ENCODE data around the gene CFL1. TPM values are rescaled to one million over a fixed set of nuclear protein-coding genes. Genes with fewer than 3 reads are reported as not detected.
A peak's percentile ranks its signal among the peaks of the same experiment; 100 is the strongest.

Gene CFL1
- total and polyA plus RNA-seq, 10 of the 15 experiments (the other 5 are each of a cell fraction or from before 2014, with no cell fraction given), result 164 to 2,994 (median 1,500) TPM

GRCh38 chr11:65890324-65891218 lies 32.6 kb upstream of the CFL1 start, which contains the start of gene CCDC85B (continued):
- TF ChIP-seq TAF1 (IDR thresholded peaks at IDR 0.05; ENCODE audit: borderline replicate concordance, low read depth, low read length), result peak; percentile 94
- TF ChIP-seq, protein P1, sequence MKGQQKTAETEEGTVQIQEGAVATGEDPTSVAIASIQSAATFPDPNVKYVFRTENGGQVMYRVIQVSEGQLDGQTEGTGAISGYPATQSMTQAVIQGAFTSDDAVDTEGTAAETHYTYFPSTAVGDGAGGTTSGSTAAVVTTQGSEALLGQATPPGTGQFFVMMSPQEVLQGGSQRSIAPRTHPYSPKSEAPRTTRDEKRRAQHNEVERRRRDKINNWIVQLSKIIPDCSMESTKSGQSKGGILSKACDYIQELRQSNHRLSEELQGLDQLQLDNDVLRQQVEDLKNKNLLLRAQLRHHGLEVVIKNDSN (IDR thresholded peaks at IDR 0.05; ENCODE audit: borderline replicate concordance, extremely low read length, insufficient read depth, low read depth, low read length), result no peak
- no peak for TF ChIP-seq RAD51 (IDR thresholded peaks at IDR 0.05)
- no peak for TF ChIP-seq MTA2 (IDR thresholded peaks at IDR 0.05; ENCODE audit: low read depth)
- no peak for TF ChIP-seq SIN3A (IDR thresholded peaks at IDR 0.05; ENCODE audit: low read depth, low read length)
- TF ChIP-seq, protein P2, sequence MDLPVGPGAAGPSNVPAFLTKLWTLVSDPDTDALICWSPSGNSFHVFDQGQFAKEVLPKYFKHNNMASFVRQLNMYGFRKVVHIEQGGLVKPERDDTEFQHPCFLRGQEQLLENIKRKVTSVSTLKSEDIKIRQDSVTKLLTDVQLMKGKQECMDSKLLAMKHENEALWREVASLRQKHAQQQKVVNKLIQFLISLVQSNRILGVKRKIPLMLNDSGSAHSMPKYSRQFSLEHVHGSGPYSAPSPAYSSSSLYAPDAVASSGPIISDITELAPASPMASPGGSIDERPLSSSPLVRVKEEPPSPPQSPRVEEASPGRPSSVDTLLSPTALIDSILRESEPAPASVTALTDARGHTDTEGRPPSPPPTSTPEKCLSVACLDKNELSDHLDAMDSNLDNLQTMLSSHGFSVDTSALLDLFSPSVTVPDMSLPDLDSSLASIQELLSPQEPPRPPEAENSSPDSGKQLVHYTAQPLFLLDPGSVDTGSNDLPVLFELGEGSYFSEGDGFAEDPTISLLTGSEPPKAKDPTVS (IDR thresholded peaks at IDR 0.05; ENCODE audit: low read depth, low read length), result no peak
- TF ChIP-seq, protein P3, sequence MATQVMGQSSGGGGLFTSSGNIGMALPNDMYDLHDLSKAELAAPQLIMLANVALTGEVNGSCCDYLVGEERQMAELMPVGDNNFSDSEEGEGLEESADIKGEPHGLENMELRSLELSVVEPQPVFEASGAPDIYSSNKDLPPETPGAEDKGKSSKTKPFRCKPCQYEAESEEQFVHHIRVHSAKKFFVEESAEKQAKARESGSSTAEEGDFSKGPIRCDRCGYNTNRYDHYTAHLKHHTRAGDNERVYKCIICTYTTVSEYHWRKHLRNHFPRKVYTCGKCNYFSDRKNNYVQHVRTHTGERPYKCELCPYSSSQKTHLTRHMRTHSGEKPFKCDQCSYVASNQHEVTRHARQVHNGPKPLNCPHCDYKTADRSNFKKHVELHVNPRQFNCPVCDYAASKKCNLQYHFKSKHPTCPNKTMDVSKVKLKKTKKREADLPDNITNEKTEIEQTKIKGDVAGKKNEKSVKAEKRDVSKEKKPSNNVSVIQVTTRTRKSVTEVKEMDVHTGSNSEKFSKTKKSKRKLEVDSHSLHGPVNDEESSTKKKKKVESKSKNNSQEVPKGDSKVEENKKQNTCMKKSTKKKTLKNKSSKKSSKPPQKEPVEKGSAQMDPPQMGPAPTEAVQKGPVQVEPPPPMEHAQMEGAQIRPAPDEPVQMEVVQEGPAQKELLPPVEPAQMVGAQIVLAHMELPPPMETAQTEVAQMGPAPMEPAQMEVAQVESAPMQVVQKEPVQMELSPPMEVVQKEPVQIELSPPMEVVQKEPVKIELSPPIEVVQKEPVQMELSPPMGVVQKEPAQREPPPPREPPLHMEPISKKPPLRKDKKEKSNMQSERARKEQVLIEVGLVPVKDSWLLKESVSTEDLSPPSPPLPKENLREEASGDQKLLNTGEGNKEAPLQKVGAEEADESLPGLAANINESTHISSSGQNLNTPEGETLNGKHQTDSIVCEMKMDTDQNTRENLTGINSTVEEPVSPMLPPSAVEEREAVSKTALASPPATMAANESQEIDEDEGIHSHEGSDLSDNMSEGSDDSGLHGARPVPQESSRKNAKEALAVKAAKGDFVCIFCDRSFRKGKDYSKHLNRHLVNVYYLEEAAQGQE (IDR thresholded peaks at IDR 0.05; ENCODE audit: low read depth, low read length), result no peak
- TF ChIP-seq PKNOX1 (IDR thresholded peaks at IDR 0.05), result peak; percentile 44
- TF ChIP-seq BCL11A (IDR thresholded peaks at IDR 0.05; ENCODE audit: low read depth, low read length), result no peak
- no peak for TF ChIP-seq RELB (IDR thresholded peaks at IDR 0.05; ENCODE audit: low read depth)
- no peak; the same call in none of the 2 replicates for TF ChIP-seq NR2C1 (IDR thresholded peaks at IDR 0.05)
- TF ChIP-seq, protein P4, sequence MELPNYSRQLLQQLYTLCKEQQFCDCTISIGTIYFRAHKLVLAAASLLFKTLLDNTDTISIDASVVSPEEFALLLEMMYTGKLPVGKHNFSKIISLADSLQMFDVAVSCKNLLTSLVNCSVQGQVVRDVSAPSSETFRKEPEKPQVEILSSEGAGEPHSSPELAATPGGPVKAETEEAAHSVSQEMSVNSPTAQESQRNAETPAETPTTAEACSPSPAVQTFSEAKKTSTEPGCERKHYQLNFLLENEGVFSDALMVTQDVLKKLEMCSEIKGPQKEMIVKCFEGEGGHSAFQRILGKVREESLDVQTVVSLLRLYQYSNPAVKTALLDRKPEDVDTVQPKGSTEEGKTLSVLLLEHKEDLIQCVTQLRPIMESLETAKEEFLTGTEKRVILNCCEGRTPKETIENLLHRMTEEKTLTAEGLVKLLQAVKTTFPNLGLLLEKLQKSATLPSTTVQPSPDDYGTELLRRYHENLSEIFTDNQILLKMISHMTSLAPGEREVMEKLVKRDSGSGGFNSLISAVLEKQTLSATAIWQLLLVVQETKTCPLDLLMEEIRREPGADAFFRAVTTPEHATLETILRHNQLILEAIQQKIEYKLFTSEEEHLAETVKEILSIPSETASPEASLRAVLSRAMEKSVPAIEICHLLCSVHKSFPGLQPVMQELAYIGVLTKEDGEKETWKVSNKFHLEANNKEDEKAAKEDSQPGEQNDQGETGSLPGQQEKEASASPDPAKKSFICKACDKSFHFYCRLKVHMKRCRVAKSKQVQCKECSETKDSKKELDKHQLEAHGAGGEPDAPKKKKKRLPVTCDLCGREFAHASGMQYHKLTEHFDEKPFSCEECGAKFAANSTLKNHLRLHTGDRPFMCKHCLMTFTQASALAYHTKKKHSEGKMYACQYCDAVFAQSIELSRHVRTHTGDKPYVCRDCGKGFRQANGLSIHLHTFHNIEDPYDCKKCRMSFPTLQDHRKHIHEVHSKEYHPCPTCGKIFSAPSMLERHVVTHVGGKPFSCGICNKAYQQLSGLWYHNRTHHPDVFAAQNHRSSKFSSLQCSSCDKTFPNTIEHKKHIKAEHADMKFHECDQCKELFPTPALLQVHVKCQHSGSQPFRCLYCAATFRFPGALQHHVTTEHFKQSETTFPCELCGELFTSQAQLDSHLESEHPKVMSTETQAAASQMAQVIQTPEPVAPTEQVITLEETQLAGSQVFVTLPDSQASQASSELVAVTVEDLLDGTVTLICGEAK (IDR thresholded peaks at IDR 0.05; ENCODE audit: borderline replicate concordance), result no peak

Measured in GM12878 (cell line).